Lower lobe of right lung (tissue), 2 donors: ENCODE measurements around the gene AGL. TPM values are rescaled to one million over a fixed set of nuclear protein-coding genes. Genes with fewer than 3 reads are reported as not detected.
"Not testable (repeated sequence)": the region's sequence is repeated elsewhere in the genome, so short reads cannot be mapped to it uniquely, and the experiment has no call there.

Source experiments
- ATAC-seq, 2 donors: fragments of 200-7000 bp; cut with Tn5 transposase; one replicate each; pipeline ENCODE4 v1.9.1; 2020 to 2022; ENCODE audit warnings: mild to moderate bottlenecking in 2 of 2, moderate library complexity in 2 of 2
- DNase-seq: peaks from one replicate; pipeline ENCODE4 v3.0.0-alpha.2; 2020
- H3K27ac ChIP-seq: fragments of 200-600 bp; one replicate; pipeline ENCODE4 v1.8.0; 2022
- H3K27me3 ChIP-seq: fragments of 200-600 bp; one replicate; pipeline ENCODE4 v1.8.0; 2022; ENCODE audit warnings: low read depth
- H3K36me3 ChIP-seq: fragments of 200-600 bp; one replicate; pipeline ENCODE4 v1.8.0; 2022; ENCODE audit warnings: mild to moderate bottlenecking
- H3K4me1 ChIP-seq: fragments of 200-600 bp; one replicate; pipeline ENCODE4 v1.8.0; 2022
- H3K4me3 ChIP-seq: fragments of 200-600 bp; one replicate; pipeline ENCODE4 v1.8.0; 2022; ENCODE audit warnings: mild to moderate bottlenecking
- H3K9me3 ChIP-seq: fragments of 200-600 bp; one replicate; pipeline ENCODE4 v1.8.0; 2022
- CTCF ChIP-seq: fragments of 200-600 bp; IDR thresholded peaks from one replicate; pipeline ENCODE4 v1.8.0; 2022; ENCODE audit warnings: antibody characterized with exemption, mild to moderate bottlenecking
- intact Hi-C: fragments of 100-400 bp; cut with DNase I; formaldehyde crosslinking; loops from one replicate; pipeline ENCODE4 v1.11.0; 2022
- total RNA-seq: library from RNA; stranded (reverse); fragmentation: NEBNext Ultra II Directional; extraction: Animal tissue kit (Norgen Biotek cat#: 25700); gene quantifications from one replicate; pipeline ENCODE4 v1.2.1, GENCODE V29; 2021
- donor health status: DM: no; HTN: yes; CAD: no; lungs with severe emphysema.

The AGL gene
- total RNA-seq, 1 donor from 2014 or later, result 14.6 TPM

DNA sequence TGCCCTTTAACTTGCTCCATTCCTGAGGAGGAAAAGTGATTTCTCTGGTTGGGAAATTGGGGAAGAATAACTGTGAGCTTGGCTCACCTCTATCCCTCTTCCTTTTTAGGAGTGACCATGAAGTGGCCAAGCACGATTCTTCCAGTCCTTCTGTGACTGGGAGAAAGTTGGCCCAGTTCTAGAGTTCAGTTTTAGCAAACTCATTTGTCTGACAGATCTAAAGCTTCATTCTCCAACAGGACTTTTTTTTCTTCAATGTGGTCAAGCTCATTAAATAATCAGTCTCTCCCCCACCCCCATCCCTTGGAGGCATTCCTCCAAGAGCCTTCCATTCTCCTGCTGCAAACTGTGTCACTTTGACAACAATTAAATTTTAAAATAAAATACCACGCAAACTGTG is 6.4 kb upstream of the AGL start:
- Histone ChIP-seq H3K36me3 (no peaks in the 10 kb centered on the region), H3K27me3 (no peaks in the 10 kb centered on the region), H3K9me3 (no peaks in the 10 kb centered on the region), H3K4me3 (no peak overlapping the region), H3K4me1 (no peaks in the 10 kb centered on the region), H3K27ac (no peak overlapping the region)
- intact Hi-C loops, result no loop called here
- ATAC-seq (no peak), DNase-seq (no peak)
- TF ChIP-seq CTCF, result no peak

DNA sequence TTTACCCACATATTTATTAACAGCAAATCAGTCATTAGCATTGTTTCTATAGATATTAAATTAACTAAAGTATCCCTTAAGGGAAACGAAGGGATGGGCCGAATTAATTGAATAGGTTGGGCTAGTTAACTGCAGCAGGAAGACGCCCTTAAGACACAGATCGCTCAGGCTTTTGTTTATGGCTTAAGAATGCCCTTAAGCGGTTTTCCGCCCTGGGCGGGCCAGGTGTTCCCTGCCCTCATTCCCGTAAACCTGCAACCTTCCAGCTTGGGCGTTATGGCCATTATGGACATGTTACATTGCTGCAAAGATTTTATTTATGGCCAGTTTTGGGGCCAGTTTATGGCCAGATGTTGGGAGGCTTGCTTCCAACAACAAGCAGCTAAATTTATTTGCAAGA is 5.0 kb upstream of the AGL start:
- H3K27me3 ChIP-seq, H3K36me3 ChIP-seq, H3K4me3 ChIP-seq, H3K4me1 ChIP-seq, H3K27ac ChIP-seq, ATAC-seq, H3K9me3 ChIP-seq, intact Hi-C loops, DNase-seq: not testable (repeated sequence)

GRCh38 chr1:99849413-99849743 is 783 bp upstream of the AGL start:
- no peak for TF ChIP-seq CTCF
- intact Hi-C loops, result no loop called here
- peak; percentile 55 to 67 for ATAC-seq
- Histone ChIP-seq H3K36me3 (peaks cover 10% of the 10 kb centered on the region), H3K27me3 (no peaks in the 10 kb centered on the region), H3K4me1 (peaks cover 31% of the 10 kb centered on the region), H3K9me3 (no peaks in the 10 kb centered on the region), H3K27ac (peak overlapping the region; percentile 89), H3K4me3 (peak overlapping the region; percentile 91)
- no peak for DNase-seq

GRCh38 chr1:99850459-99851291 is 514 bp downstream of the AGL start:
- H3K27ac ChIP-seq, result peak overlapping the region; percentile 89

GRCh38 chr1:99851850-99852454 is 1.8 kb downstream of the AGL start:
- no peak for TF ChIP-seq CTCF
- peaks cover 15% of the 10 kb centered on the region for H3K36me3 ChIP-seq
- peaks cover 31% of the 10 kb centered on the region for H3K4me1 ChIP-seq
- no peak for DNase-seq
- H3K27ac ChIP-seq, result no peak overlapping the region
- H3K4me3 ChIP-seq, result no peak overlapping the region
- H3K27me3 ChIP-seq, result no peaks in the 10 kb centered on the region
- intact Hi-C loops, result no loop called here
- H3K9me3 ChIP-seq, result no peaks in the 10 kb centered on the region
- ATAC-seq, result no peak

More at GRCh38 chr1:99850459-99851291, 514 bp downstream of the AGL start:
- H3K4me3 ChIP-seq, result peak overlapping the region; percentile 91
- TF ChIP-seq CTCF, result no peak
- H3K9me3 ChIP-seq, result no peaks in the 10 kb centered on the region
- ATAC-seq (peak in 1 of 2 donors; percentile 35), DNase-seq (no peak)
- no peaks in the 10 kb centered on the region for H3K27me3 ChIP-seq
- intact Hi-C loops, result no loop called here
- peaks cover 31% of the 10 kb centered on the region for H3K4me1 ChIP-seq
- peaks cover 15% of the 10 kb centered on the region for H3K36me3 ChIP-seq

DNA sequence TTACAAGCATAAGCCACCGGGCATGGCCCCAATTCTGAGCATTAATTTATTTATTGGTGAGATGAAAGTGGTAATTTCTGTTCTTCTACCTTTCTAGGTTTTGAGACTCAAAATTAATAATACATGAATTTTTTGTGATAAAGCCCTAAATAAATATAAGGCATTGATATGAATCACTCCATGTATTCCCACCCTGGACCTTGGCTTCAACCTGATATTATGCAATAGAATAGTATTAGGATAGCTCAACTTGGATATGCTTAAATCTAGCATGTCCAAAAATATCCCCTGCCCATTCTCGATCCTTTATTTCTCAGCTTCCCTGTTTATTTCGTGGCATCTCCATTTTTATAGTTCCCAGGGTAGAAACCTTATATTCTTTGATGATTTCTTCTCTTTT is 2.5 kb downstream of the AGL start:
- no peaks in the 10 kb centered on the region for H3K27me3 ChIP-seq
- intact Hi-C loops, result no loop called here
- H3K9me3 ChIP-seq, result no peaks in the 10 kb centered on the region
- H3K4me1 ChIP-seq, result peaks cover 31% of the 10 kb centered on the region
- ATAC-seq (no peak), DNase-seq (no peak)
- H3K36me3 ChIP-seq, result peaks cover 15% of the 10 kb centered on the region
- no peak for TF ChIP-seq CTCF
- no peak overlapping the region for H3K27ac ChIP-seq
- no peak overlapping the region for H3K4me3 ChIP-seq
